UCSD-AML1 (cell line): ENCODE data around the gene MEIG1.
"Not testable (repeated sequence)": the region's sequence is repeated elsewhere in the genome, so short reads cannot be mapped to it uniquely, and the experiment has no call there.

Experiments used
- DNase-seq: peaks from one replicate; lab custom pipeline; 2025; ENCODE audit not compliant: unreplicated experiment; lab: John Stamatoyannopoulos, UW

Gene MEIG1

GRCh38 chr10:14959221-14960057 is at the start of gene MEIG1:
MEIG1 (plus strand) TSS chr10:14959388; CDS start chr10:14966469, 7,081 bp downstream.
- DNase-seq: peak; percentile 93

GRCh38 chr10:14910953-14911352 is 48.2 kb upstream of the MEIG1 start:
- no peak for DNase-seq

GRCh38 chr10:14911801-14912200 is 47.4 kb upstream of the MEIG1 start:
- DNase-seq: no peak

- DNase-seq: no peak
These were observed 42.6 kb upstream of the MEIG1 start for GRCh38 chr10:14916600-14916999.

GRCh38 chr10:14917827-14918226 is 41.4 kb upstream of the MEIG1 start:
- no peak for DNase-seq

GRCh38 chr10:14918964-14919363 is 40.2 kb upstream of the MEIG1 start:
- no peak for DNase-seq

GRCh38 chr10:14924013-14924412 is 35.2 kb upstream of the MEIG1 start:
- DNase-seq: no peak

- DNase-seq: no peak
These were observed 33.9 kb upstream of the MEIG1 start for GRCh38 chr10:14925268-14925667.

- DNase-seq: no peak
These were observed 33.1 kb upstream of the MEIG1 start for GRCh38 chr10:14926061-14926470.

- no peak for DNase-seq
These were observed 32.3 kb upstream of the MEIG1 start for GRCh38 chr10:14926722-14927416.

- no peak for DNase-seq
These were observed 28.6 kb upstream of the MEIG1 start for GRCh38 chr10:14930610-14931009.

GRCh38 chr10:14936584-14936983 is 22.6 kb upstream of the MEIG1 start:
- DNase-seq: no peak

- not testable (repeated sequence) for DNase-seq
These were observed 20.2 kb upstream of the MEIG1 start for GRCh38 chr10:14938971-14939370.

GRCh38 chr10:14942147-14942949 is 16.8 kb upstream of the MEIG1 start:
- DNase-seq: not testable (repeated sequence)

GRCh38 chr10:14942950-14943338 is 16.2 kb upstream of the MEIG1 start:
- not testable (repeated sequence) for DNase-seq

GRCh38 chr10:14945108-14945507 is 14.1 kb upstream of the MEIG1 start:
- DNase-seq: no peak

- no peak for DNase-seq
These were observed 11.9 kb upstream of the MEIG1 start for GRCh38 chr10:14947268-14947667.

GRCh38 chr10:14949291-14949690 is 9.9 kb upstream of the MEIG1 start:
- no peak for DNase-seq

- no peak for DNase-seq
These were observed 6.3 kb upstream of the MEIG1 start for GRCh38 chr10:14952851-14953423.

- DNase-seq: peak; percentile 73
These were observed 5.7 kb upstream of the MEIG1 start for GRCh38 chr10:14953424-14954000.
